NCI-H128 (cell line): ENCODE data around the gene BRD1.

Source experiments
- DNase-seq: peaks from one replicate; lab custom pipeline; 2025; ENCODE audit not compliant: unreplicated experiment; lab: John Stamatoyannopoulos, UW

BRD1 gene

DNA sequence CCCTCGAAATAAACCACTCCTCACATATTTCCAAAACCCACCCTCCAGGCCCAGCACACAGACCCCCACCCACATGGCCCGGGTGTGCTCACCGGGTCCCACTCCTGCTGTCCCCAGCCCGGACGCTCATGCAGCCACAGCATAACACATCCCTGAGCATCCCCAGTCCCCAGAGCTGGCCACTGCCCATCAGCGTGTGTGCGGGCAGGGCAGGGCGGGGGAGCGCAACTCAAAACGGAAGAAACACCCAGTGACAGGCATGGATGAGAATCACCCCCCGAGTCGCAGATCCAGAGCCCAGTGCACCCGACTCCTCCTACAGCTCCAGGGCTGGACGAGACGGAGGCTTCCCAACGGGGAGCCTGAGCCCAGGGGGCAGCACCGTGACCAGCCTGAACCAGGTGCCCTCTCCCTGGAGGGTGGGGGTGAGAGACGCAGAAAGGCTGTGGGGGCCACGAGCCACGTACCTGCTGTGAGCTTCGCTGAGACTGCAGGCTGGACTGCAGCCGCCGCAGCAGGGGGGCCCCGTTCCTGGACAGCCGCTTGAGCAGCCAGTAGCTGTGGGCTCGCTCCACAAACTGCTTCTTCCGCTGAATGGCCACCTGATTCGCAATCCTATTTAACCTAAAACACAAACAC is 23.8 kb downstream of the BRD1 start:
- no peak for DNase-seq

DNA sequence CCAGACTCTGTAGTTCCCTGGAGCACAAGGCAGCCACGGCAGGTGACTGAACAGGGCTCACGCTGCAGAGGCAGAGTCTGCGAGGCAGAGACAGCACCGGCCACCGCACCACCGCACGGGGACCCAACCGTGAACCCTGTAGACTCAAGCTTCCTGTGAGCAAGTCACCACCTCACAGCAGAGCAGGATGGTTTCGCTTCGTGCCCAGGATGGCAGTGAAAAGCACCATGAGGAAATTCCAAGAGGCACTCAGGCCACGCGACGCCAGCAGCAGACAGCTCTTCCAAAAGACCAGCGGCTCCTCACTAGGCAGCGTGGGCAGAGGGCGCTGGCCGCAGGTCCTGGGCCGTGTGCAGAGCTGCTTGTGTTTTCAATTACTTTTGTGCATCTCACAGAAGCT is 24.5 kb downstream of the BRD1 start:
- no peak for DNase-seq

DNA sequence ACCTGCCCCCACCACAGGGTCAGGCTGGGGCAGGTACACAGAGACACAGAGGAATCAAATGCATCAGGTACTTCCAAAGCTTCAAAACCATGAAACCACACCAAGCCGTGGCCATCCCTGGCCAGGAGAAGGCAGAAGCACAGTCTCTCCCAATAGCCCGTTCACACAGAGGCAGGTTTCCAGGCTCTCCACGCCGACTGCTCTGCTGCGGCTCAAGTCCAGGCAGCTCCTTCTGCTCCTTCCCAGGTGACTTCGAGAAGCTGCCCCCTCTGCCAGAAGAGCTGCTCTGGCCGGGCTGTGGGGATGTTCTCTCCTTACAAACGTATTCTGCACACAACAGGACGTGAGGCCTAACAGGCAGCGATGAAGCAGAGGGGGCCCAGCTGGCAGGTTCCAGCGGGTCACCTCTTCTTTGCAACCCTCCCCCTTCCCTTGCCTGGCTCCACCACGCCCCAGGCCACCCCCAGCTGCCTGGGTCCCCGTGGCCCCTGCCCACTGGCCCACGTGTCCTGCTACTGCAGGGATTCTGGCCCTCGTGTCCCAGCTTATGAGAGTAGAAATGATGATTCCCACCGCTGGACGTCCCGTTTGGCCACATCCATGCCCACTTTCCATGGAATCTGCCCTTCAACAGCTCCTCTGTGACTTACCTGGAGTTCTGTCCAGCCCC is 26.1 kb downstream of the BRD1 start:
- no peak for DNase-seq

DNA sequence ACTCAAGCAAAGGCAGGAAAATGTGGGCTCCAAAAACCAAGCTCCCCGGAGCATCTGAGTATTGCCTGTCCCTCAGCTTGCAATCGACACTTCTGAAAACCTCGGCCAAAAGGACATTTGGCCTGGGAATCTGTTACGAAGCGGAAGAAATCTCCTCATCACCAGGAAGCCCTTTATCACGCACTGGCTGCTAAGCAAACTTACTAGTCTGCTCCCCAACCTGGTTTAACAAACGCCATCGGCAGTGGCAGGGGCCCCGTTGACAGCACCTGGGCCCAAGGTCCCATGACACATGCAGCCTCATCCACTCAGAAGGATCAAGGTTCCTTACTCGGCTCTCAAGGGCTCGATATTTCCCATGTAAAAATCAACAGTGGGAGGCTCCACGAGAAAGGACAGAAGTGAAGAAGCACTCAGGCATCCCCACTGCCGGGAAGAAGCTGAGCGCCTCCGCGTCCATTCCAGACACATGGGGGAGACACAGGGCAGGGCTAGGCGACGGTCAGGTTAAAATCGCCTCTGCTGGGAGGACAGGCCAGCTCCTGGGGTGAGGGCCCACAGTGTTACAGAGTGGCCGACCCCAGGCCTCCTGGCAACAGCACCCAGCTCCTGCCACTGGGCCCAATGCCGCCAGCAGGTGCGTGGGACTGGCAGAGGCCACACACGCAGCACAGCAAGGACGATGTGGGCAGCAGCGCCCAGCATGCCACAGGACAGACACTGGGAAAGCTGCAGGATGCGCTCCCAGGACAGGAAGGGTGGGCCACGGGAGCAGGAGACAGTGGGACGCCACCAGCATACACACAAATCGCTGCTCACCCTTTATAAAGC is 27.1 kb downstream of the BRD1 start:
- no peak for DNase-seq

DNA sequence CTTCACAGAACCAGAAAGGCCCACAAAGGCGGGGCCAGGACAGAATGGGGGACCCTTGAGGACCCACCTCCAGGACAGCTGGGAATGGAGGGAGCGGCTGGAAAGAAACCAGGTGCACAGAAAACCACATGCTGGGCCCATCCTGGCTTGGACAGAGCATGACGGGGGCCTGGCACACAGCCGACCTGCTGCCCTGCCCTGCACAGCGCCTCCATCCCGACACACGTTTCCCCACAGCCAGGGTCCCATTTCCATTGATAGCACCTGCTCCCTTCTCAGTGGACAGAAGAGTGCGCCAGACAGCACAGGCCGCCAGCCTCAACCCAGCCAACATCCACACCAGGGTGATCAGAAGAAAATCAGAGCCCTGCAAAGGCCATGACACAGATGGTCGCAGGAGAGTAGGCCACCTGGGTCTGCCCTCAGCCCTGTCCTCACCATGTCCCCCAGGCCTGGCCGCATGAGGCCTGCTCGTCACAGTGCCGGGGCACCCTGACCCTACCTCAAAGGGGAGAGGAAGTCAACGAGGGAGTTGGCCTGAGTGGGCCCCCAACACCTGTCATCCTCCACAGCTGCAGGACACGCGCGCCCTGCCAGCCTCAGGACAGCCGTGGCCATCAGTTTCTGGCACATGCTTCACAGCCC is 28.1 kb downstream of the BRD1 start:
- no peak for DNase-seq

DNA sequence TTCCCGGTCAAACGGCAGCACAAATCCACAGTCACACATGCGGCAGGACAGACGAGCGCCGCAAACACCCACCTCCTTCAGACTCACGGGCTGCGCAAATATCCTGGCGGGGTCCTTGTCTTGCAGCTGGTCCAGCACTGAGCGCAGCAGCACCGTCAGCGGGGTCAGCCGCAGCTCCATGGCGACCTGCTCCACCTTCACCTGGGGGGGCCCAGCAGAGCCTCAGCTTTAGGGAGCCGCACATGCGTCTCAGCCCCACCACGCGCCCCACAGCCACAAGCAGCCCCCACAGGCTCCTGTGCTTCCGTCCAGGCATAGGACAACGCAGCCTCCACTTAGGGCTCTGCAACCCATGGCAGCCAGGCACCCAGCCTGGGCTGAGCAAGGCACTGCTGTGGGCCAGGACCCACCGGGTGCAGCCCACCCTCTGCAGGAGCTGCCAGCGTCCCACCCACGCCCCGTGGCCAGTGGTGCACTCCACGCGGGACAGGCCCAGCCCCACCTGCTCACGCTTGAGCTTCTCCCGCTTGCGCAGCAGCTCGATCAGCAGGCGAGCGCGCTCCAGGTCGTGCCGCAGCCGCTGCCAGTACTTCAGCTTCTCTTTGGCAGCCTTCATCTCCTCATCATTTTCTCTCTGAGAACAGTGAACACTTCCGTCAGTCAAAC is 29.1 kb downstream of the BRD1 start:
- no peak for DNase-seq

DNA sequence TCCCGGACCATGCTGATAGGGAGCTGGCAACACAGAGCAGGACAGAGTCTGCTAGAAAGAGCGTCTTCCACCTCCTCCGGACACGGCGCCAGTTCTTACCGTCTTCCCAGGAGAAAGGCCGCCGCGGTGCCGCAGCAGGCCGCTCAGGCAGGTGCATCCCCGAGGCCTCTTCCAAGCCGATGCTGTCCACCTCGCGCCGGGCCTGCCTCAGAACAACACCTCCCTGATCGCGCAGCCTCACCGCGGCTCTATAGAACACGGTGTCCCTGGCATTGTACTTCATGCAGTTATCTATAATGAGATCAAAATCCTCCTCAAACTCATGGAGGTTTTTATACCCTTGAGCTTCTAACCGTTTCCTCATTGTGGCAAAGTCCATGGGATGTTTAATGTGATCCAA is 30.0 kb downstream of the BRD1 start:
- DNase-seq, result no peak

DNA sequence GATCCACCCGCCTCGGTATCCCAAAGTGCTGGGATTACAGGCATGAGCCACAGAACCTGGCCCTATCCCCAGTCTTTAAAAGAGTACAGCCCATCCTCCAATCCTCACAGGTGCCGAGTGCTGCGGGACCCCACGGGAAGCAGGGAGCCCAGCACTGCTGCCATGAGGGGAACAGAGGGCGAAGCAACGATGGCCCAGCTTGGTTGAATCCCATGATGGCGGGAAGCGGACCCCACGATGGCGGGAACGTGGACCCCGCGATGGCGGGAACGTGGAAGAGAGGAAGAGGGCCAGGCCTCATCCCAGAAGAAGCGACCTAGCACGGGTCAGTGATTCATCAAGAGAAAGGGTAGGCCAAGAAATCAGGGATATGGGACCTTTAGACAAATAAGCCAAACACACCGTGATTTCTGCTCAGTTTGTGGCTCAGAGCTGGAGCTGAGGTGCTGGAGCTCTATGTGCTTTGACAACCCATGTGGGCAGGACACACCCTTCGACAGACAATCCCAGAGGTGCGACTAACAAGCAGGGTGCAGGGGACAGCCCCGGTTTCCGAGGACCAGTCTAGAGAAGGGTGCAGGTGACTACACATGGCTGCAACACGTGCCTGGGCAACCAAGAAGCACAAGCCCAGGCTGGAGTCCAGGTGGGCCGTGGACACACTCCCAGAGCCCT is 30.9 kb downstream of the BRD1 start:
- DNase-seq, result no peak

DNA sequence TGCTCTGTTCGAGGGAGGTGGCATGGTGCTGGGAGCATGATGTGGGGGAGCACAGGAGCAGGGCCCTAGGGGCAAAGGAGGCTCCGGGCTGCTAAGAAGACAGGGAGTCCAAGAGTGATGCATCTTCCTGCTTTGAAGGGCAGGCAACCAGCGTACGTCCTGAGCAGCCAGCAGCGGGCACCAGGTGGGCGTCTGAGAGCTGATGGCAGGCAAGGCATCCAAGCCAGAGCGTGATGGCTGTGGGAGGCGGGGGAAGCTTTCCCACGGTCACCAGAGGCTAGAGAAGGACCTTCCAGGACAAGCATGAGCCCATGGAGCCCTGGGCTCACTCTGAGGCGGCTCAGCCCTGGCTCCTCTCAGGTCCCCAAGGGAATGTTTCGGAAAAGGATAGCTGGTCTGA is 32.2 kb downstream of the BRD1 start:
- DNase-seq, result no peak

DNA sequence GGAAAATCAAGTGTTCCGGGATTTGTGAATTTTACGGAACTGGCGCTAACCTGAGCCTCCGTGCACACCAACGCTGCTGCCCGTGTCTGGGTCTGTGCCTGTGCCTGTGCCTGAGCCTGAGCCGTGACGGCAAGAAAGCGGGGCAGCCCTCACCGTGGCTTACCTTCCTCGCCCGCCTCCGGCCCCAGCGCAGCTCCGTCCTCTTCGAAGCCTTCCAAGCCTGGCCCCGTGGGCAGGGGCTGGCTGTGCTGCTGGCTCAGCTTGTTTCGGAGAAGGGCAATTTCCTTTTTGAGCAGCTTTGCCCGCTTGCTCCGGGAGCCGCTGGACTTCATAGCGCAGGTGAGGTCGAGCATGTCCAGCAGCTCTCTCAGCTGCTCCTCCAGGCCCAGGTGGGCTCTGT is 33.8 kb downstream of the BRD1 start:
- DNase-seq, result no peak

DNA sequence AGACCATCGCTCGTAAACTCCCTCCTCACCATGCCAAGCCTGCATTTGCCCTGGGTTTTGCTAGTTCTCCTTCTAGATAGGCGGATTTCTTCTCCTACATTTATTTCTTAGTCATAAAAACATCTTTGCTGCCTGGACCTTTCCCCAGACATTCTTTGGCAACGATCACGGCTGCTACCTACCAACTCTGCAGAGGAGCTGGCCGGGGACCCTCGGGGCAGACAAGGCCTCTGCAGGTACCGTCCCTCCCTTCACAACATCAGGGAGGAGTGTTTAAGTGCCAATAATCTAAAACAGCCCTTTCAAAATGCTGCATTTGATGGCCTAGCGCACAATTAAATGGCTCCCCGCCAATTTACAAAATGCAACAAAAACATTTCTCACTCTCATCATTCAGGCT is 34.4 kb downstream of the BRD1 start:
- DNase-seq, result no peak

DNA sequence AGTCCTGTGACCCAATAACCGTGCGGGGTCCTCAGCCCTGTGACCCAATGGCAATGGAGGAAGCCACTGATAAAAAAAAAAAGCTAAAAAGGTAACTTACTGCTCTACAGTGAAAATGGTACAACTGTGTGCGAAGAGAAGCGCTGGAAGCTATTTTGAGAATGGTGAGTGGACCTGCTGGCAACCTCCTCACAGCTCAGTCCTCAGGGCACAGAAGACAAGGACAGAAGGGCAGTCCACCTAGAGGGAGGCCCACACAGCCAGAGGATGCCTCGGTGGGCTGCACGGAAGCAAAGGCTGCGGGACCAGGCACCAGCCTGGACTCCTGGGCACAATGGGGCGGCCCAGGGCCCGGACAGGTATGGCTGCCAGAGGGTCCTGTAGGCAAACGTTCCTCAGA is 35.6 kb downstream of the BRD1 start:
- DNase-seq, result no peak

DNA sequence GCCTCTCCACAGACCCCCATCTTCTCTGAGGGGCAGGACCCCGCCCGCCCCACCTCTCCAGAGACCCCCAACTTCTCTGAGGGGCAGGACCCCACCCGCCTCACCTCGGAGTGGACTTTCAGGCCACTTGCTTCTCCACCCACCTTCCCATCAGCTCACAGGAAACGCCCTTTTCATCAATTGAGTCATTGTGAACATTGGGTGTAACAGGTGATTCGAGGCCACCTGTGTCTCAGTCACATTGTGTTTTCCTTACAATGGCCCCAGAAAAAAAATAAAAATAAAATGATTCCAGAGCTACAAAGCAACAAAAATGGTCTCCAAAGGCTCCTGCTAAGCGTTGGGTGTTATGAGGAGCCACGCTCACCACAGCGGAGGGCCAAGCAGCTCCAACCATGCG is 36.0 kb downstream of the BRD1 start:
- no peak for DNase-seq

DNA sequence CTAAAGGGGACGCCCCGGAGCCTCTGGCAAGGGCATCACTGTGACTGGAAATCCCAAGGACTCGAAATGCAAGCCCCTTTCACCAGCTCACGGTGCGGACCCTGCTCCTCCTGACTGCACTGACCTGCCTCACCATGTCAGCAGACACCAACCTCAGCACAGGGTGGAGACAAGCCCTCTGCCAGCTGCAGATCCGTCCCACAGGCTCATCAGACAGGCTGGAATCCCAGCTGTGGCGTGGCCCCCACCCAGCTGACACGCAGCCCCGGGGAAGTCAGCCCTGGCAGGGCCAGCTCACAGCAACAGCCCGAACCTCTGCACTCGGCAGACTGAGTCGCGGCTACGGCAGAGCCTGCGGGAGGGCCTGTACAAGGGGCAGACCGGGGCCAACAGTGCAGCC is 36.8 kb downstream of the BRD1 start:
- DNase-seq, result no peak

DNA sequence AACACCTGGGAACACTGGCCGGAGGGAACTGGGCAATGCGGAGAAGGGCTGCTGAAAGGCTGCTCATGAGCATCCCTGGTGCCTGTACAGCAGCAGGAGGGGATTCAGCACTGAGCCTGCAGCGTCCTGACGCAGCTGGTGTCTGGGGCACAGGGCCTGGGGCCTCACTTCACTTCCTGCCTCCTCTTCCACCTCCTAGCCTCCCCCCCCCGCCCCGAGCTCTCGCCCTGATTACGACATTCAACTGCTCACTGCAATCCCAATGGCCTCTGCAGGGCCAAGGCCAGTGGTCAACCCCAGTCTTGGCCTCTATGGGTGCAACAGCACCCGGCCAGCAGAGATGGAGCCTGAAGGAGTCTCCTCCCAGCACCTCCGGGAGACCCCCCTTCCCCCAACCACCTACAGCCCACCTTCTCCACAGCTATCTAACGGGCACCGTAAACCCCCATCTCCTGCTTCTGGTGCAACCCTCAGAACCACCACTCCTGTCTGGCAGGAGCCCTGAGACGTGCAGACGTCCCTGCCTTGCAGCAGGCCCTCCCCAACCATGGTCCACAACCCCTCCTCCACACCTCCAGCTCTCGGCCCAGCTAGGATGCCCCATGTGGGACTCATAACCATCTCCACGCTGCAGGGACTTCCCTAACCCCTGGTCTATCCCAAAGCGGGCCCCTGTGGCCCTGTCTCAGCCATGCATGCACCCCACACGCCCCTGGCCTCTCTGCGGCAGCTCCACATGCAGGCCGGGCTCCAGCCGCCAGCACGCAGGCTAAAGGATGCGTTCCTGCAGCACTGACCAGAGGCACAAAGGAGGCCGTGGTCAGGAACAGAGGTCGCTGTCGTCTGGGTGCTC is 38.2 kb downstream of the BRD1 start:
- DNase-seq, result no peak

DNA sequence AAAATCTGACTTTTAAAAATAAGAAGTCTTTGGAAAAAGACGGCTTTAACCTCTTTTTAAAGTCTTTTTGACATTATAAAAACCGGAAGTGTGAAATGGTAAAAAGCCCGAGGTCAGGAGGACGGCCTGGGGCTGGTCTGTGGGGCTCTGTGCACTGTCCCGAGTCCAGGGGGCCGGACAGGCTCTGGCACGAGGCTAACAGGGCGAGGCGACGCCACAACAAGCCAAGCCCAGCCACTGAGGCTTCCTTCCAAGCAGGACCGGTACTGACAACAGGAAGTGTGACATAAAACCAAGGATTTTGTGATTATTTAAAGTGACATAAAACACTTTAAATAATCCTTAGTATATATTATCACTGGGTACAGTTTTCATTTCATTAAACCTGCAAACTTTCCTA is 39.2 kb downstream of the BRD1 start:
- no peak for DNase-seq

DNA sequence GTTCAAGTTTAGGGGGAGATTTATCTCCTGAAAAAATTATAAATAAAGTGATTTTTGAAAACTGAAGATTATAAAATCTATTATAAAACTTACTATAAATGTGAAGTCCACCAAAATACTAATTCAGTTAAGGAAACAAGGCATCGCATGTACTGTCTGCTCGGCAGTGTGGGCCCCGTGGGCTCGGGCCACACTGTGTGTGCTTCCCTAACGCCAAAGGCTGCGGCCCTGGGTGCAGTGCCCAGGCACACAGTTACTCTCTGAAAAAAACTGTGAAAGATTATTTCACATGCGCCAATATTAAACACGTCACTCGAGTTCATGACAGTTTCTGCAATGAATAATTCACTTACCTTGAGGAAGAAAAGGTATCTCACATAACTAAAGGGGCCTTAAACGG is 39.8 kb downstream of the BRD1 start:
- DNase-seq, result no peak

DNA sequence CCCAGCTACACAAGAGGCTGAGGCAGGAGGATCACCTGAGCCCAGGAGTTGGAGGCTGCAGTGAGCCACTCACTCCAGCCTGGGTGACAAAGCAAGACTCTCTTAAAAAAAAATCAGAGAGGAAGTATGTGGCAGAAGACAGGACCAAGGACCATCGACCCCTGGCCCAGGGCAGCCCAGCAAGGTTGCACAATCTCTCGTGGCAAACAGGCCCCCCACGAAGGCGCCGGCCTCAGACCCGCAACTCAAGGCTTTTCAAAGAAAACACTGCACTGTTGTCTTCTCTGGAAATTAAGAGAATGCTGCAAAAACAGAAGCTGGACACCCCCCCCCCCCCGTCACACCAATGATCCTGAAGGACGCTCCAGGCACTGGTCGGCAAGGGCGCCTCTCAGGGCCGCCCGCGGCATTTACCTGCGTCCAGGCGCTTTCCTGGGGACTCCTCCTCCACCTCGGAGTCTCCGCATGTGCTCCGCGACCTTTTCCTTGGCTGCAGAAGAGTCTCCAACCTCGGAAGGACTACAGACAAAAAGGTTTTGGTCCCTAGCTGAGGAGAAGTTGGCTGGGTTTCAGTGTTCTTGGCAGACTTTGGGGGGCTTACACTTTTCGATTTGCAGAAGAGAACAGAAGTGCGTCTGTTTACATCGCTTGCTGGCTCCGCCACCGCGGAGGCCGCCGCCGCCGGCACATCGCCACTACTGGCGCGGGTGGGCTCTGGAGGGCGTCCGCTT is 40.5 kb downstream of the BRD1 start:
- DNase-seq, result no peak

DNA sequence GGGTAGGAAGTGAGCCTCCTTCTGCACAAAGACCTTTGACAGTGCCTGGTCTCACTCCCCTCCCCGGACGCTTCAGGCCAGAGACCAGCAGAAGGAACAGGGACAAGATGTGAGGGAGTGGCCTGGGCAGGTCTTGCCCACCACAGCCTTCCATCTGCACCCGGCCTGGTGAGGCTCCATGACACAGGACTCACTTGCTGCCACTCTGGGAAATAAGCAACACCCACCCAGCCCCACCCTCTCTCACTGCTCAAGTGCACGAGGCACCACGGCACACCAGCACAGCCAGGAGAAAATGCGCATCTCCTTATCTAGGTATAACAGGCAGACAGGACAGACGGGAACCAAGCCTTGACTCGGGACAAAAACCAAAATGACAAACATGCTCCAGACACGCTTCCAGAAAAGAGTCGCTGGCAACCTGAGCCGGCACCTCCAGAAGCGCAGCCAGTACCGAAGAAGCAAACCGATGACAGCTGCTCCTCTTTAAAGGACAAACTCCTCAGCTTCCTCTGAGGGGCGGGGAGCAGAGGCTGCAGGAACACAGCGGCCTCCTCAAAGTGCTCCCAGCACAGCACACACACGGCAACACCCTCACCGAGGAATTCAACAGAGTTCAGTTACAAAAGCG is 41.7 kb downstream of the BRD1 start:
- no peak for DNase-seq
